Ishikawa (cell line): ENCODE measurements around the gene NEBL.

Experiments used
- CEBPB ChIP-seq: IDR thresholded peaks from 2 replicates; pipeline ENCODE4 v1.6.1; 2012
- CREB1 ChIP-seq: IDR thresholded peaks from 2 replicates; pipeline ENCODE4 v1.6.1; 2012; ENCODE audit warnings: low read depth
- EGR1 ChIP-seq: IDR thresholded peaks from 2 replicates; pipeline ENCODE4 v1.6.1; 2012
- EP300 ChIP-seq: IDR thresholded peaks from 2 replicates; pipeline ENCODE4 v1.6.1; 2012; ENCODE audit warnings: borderline replicate concordance
- FOXM1 ChIP-seq: IDR thresholded peaks from 2 replicates; pipeline ENCODE4 v1.6.1; 2012; ENCODE audit warnings: low read depth, borderline replicate concordance
- MAX ChIP-seq: IDR thresholded peaks from 2 replicates; pipeline ENCODE4 v1.6.1; 2012
- NFIC ChIP-seq: IDR thresholded peaks from 2 replicates; pipeline ENCODE4 v1.6.1; 2012
- RAD21 ChIP-seq: IDR thresholded peaks from 2 replicates; pipeline ENCODE4 v1.6.1; 2012; ENCODE audit warnings: low read depth
- REST ChIP-seq: IDR thresholded peaks from 2 replicates; pipeline ENCODE4 v1.6.1; 2012; ENCODE audit warnings: low read depth, mild to moderate bottlenecking
- TAF1 ChIP-seq: IDR thresholded peaks from 2 replicates; pipeline ENCODE4 v1.6.1; 2012; ENCODE audit warnings: low read depth, mild to moderate bottlenecking
- TCF12 ChIP-seq: IDR thresholded peaks from 2 replicates; pipeline ENCODE4 v1.6.1; 2012; ENCODE audit warnings: low read depth
- TEAD4 ChIP-seq: IDR thresholded peaks from 2 replicates; pipeline ENCODE4 v1.6.1; 2012
- USF1 ChIP-seq: IDR thresholded peaks from 2 replicates; pipeline ENCODE4 v1.6.1; 2012
- YY1 ChIP-seq: IDR thresholded peaks from 2 replicates; pipeline ENCODE4 v1.6.1; 2012; ENCODE audit warnings: low read depth
- ZBTB7A ChIP-seq: IDR thresholded peaks from 2 replicates; pipeline ENCODE4 v1.6.1; 2012; ENCODE audit warnings: low read depth

Gene NEBL

GRCh38 chr10:20814116-20814515 is 83.0 kb downstream of the NEBL start:
- no peak for TF ChIP-seq FOXM1
- TF ChIP-seq TEAD4 = no peak
- TF ChIP-seq ZBTB7A = no peak
- no peak for TF ChIP-seq EP300
- no peak for TF ChIP-seq RAD21
- TF ChIP-seq TCF12 = no peak
- no peak for TF ChIP-seq CREB1
- no peak for TF ChIP-seq TAF1
- TF ChIP-seq NFIC = no peak
- no peak for TF ChIP-seq MAX
- TF ChIP-seq EGR1 = no peak
- TF ChIP-seq REST = no peak
- no peak for TF ChIP-seq USF1
- no peak for TF ChIP-seq YY1
- TF ChIP-seq CEBPB = no peak

- no peak for TF ChIP-seq FOXM1
- TF ChIP-seq MAX = no peak
- TF ChIP-seq CREB1 = no peak
- TF ChIP-seq EGR1 = no peak
- TF ChIP-seq TEAD4 = no peak
- no peak for TF ChIP-seq USF1
- TF ChIP-seq RAD21 = no peak
- TF ChIP-seq TAF1 = no peak
- TF ChIP-seq REST = no peak
- TF ChIP-seq YY1 = no peak
- TF ChIP-seq TCF12 = no peak
- no peak for TF ChIP-seq ZBTB7A
- no peak for TF ChIP-seq CEBPB
- TF ChIP-seq NFIC = no peak
- TF ChIP-seq EP300 = no peak
Observed at GRCh38 chr10:20811131-20811530, 86.0 kb downstream of the NEBL start.

- TF ChIP-seq RAD21 = no peak
- no peak for TF ChIP-seq CEBPB
- TF ChIP-seq FOXM1 = no peak
- TF ChIP-seq TEAD4 = no peak
- TF ChIP-seq NFIC = no peak
- no peak for TF ChIP-seq ZBTB7A
- no peak for TF ChIP-seq REST
- no peak for TF ChIP-seq CREB1
- no peak for TF ChIP-seq EP300
- TF ChIP-seq TCF12 = no peak
- TF ChIP-seq MAX = no peak
- TF ChIP-seq TAF1 = no peak
- no peak for TF ChIP-seq USF1
- no peak for TF ChIP-seq EGR1
Observed at GRCh38 chr10:20809631-20810030, 87.5 kb downstream of the NEBL start.

- TF ChIP-seq MAX (no peak), EP300 (no peak), TCF12 (no peak), YY1 (no peak), ZBTB7A (no peak), CEBPB (no peak), TAF1 (no peak), EGR1 (no peak), REST (no peak), CREB1 (no peak), RAD21 (no peak), NFIC (no peak), USF1 (no peak), TEAD4 (no peak), FOXM1 (no peak)
Observed at GRCh38 chr10:20806487-20806886, 90.6 kb downstream of the NEBL start.
